Measurements from ENCODE around the gene VPS26C.
A peak's percentile ranks its signal among the peaks of the same experiment; 100 is the strongest.
"Not testable (repeated sequence)": the region's sequence is repeated elsewhere in the genome, so short reads cannot be mapped to it uniquely, and the experiment has no call there.

Gene VPS26C

DNA sequence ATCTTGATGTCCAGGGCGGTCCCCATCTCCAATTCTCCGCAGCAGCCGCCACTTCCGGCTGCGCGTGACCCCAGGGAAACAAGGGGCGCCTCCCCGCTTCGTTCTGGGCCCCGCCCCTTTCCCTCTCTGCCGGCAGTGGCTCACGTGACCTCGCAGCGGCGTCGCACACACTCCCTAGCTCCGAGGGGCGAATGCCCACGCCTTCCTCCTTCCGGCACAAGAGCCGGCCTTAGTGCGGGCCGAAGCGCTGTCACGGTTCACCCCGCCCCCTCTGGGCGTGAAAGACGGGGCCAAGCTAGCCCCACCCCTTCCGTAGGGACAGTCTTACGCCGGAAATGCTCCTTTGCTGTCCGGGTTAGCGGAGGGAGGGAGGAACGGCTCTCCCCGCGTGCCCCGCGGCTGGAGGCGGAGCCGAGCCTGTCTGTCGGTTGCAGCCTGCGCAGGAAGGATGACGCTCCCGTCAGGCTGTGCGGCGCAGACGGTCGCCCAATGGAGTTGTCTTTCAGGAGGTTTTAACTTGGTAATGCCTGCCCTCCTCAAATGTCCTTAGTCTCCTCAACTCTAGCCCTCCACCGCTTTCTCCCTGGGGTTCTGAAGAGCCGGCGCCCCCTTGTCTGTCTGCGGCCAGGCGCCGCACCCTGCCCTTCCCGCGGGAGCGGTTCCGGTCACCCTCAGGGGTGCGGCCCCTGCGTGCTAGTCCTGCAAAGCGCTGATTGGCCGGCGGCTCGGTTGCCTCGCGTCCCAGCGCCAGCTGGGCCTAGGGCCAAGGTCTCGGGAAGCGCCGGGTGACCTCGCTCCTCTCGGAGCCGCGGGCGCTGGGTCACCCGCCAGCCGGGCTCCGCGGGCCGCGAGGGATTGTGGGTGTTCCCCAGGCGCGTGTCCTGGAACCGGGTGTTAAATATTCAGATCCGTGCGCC, at the start of gene VPS26C:
Gene VPS26C (minus strand): TSS at position 66 of the 917 bp plus-strand sequence. CDS start 40 bp downstream, at position 26.
- DNase-seq: peak; percentile 100

DNA sequence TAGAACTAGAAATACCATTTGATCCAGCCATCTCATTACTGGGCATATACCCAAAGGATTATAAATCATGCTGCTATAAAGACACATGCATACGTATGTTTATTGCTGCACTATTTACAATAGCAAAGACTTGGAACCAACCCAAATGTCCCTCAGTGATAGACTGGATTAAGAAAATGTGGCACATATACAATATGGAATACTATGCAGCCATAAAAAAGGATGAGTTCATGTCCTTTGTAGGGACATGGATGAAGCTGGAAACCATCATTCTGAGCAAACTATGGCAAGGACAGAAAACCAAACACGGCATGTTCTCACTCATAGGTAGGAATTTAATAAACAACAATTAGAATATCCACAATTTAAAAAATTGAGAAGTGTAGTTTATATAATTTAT, 48.9 kb upstream of the VPS26C start:
- not testable (repeated sequence) for DNase-seq

DNA sequence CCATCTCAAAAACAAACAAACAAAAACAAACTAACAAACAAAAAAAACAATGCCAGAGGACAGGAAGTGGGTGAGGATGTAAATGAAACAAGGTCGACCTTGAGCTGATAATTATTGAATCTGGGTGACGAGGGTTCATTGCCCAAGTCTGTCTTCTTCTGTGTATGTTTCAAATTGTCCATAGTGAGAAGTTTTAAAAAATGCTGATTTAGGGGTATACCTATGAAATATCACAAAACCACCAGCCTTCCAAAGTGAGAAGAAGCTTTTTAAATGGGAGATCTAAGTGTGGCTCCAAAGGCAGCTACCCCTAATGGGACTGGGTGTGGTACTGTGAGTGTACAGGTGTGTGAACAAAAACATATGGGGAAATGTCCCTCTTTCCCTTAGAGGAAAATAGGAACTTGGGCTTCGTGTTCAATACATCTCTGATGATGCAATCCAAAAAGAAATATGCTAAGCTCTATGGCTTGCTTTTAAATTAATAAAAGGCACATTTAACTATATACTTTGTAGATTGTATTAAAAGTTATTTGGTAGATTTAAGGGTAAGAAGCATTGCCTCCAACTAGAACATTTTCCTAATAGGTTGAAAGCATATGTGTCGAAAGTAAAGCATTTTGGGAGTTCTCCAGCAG, 33.1 kb upstream of the VPS26C start:
- DNase-seq: no peak

DNA sequence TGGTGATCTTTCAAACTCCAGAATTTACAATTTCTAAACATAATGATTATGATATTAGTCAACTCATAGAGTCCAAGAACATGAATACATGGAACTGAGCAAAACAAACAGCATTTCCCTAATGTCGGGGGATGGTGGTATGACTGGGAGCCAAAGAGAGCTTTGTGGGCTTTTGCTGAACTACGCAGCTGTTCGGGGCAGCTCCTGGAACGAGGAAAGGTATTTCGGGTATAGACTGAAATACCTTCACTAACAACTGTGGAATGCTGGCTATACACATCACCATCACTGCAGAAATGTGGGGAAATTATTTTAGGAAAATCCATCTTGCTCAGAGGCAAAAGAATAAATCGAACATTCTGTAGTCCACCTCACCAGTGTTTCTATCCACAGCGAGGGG, 30.2 kb upstream of the VPS26C start:
- DNase-seq: no peak

DNA sequence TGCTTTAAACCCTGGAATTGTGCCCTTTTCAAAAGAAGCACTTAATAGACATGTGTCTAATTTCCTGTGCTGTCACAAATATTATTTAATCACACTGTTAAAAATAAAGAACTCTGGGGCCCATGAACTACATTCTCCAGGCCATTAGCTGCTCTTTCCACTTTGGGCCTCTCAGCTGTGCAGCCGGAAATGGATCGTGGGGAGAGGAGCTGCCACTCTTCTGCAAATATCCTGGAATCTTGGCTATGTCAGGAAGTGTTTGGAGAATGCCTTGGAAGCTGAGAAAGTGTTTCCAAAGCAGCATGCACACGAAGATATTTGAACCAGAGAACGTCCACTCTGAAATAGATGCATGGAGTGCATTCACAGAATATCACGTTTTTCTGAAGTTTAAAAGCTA, 27.5 kb upstream of the VPS26C start:
- DNase-seq: no peak

DNA sequence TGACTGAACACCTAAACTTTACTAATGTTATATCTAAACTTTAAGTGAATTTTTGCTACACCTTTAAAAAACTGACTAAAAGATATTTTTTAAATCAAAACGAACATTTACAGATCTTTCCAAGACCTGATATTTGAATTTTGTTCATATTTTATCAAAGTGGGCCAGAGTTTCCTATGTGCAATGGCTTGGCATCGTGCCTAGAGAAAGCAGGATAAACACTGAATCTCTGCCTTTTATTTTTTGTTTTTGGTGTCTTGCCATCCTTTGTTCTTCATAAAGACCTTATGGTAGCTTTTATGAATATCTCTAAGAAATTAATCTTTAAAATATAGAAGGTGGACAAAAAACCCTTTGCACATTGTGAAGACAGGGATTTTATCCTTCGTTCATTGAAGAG, 25.8 kb upstream of the VPS26C start:
- DNase-seq: no peak

DNA sequence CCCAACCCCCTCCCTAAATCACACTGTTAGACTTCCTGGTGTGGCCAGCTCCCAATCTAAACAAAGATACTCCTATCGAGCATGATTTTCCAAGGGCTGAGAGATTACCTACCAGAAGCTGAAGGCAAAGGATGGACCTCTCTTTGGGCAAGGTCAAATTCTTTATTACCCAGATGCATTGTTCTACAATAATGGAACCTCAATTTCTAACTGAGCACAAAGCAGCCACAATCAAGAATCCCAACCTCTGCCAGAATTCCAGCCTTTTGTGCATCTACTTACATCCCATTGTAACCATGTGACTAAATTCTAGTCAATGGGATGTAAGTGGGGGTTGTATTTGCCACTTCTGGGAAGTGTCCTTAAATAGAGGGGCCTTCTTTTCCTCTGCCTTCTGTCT, 24.9 kb upstream of the VPS26C start:
- no peak for DNase-seq

DNA sequence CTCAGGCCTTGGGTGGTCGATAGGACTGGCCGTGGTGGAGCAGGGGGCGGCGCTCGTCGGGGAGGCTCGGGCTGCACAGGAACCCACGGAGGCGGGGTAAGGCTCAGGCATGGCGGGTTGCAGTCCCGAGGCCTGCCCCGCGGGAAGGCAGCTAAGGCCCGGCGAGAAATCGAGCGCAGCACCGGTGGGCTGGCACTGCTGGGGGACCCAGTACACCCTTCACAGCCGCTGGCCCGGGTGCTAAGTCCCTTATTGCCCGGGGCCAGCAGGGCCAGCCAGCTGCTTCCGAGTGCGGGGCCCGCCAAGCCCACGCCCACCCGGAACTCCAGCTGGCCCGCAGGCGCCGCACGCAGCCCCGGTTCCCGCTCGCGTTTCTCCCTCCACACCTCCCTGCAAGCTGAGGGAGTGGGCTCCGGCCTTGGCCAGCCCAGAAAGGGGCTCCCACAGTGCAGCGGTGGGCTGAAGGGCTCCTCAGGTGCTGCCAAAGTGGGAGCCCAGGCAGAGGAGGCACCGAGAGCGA, 16.1 kb upstream of the VPS26C start:
- DNase-seq: not testable (repeated sequence)

DNA sequence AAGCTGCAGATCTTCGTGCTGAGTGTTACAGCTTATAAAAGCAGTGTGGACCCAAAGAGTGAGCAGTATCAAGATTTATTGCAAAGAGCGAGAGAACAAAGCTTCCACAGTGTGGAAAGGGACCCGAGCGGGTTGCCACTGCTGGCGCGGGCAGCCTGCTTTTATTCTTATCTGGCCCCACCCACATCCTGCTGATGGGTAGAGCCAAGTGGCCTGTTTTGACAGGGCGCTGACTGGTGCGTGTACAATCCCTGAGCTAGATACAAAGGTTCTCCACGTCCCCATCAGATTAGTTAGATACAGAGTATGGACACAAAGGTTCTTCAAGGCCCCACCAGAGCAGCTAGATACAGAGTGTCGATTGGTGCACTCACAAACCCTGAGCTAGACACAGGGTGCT, 15.5 kb upstream of the VPS26C start:
- DNase-seq: not testable (repeated sequence)

DNA sequence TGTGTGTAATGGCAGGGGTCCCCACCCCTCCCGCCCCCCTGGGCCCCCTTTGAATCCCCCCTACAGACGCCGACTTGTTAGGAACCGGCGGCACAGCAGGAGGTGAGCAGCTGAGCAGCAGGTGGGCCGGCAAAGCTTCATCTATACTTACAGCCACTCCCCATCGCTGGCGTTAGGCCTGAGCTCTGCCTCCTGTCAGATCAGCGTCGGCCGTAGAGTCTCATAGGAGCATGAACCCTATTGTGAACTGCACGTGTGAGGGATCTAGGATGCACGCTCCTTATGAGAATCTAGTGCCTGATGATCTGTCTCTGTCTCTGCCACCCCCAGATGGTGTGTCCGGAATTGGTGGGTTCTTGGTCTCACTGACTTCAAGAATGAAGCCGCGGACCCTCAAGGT, 14.9 kb upstream of the VPS26C start:
- DNase-seq: peak; percentile 58

DNA sequence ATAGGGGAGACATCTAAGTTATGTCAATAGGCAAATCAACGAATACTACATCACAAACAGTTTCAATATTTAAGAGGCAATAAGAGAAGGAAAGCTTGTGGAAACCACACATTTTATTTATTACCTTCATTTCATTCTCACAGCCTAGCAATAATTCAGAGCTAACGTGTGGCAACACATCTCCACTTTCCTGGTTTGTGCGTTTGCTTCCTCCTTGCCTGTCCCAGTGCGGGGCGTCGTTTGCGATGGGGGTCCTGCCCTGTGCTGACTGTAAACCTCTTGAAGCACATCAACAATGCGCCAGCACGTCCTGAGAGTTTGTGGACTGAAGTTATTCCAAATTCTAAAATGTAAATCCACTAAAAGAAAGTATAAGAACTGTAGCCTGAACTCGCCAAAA, 14.4 kb upstream of the VPS26C start:
- DNase-seq: no peak

DNA sequence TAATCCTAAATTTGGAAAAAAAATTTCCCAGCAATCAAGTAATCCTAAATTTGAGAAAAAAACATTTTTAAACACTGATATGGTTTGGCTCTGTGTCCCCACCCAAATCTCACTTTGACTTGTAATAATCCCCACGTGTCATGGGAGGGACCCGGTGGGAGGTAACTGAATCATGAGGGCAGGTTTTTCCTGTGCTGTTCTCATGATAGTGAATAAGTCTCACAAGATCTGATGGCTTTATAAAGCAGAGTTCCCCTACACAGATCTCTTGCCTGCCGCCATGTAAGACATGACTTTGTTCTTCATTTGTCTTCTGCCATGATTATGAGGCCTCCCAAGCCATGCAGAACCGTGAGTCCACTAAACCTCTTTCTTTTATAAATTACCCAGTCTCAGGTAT, 12.1 kb upstream of the VPS26C start:
- DNase-seq: not testable (repeated sequence)

DNA sequence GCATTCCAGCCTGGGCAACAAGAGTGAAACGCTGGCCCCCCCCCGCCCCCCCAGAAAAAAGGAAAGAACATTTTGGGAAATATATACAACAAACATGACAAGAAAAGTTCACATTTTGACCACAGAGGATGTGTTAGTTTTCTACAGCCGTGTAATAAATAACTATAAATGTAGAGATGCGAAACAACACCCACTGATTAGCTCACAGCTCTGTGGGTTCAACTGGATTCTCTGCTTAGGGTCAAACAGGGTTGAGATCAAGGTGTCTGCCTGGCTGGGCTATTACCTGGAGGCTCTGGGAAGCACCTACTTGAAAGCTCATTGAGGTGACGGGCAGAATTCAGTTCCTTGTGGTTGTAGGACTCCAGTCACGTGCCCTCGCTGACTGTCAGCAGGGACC, 11.1 kb upstream of the VPS26C start:
- no peak for DNase-seq

DNA sequence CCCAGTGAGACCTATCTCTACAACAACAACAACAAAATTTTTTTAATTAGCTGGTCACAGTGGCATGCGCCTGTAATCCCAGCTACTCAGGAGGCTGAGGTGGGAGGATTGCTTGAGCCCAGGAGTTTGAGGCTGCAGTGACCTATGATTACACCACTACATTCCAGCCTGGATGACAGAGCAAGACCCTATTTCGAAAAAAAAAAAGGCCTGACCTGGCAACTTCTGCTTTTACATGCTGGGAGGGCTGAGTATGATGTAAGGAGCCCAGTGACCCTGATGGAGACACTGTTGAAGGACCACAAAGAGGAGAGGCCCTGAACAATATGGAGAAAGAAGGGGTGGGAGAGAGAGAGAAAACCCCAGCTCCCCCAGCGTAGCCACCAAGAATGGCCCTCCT, 9.2 kb upstream of the VPS26C start:
- no peak for DNase-seq

DNA sequence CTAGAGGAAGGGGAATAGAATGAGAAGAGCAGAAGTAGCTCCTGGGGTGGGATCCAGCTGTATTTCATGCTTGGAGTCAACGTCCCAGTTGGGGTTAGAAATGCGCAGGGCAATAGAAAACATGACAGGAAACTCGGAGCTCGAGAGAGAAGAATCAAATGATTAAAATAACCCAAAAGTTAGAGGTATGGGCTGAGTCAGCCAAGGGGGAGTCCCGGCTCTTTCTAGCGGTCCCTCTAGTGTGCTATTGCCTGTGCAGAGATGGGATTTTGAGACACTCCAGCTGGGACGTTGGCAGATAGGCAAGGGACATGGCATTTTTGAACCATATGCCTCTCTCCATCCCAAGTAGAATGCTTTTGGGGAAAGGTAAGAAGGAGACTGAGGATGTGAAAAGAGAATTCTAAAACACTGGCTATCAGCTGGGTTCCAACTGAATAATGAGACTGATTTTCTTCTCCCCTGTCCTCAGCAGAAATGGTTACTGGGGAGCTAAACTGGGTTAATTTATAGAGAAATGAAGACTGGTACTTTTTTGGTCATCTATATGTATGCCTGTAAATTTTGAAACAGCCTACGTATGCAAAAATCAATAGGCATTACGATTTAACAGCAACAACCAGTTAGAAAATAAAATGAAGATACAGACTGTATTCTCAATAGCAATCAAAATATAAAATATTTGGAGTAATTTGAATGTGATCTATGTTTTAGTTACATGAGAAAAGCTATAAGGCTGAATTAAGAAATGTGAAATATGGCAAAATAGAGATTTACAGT, 7.0 kb upstream of the VPS26C start:
- no peak for DNase-seq

DNA sequence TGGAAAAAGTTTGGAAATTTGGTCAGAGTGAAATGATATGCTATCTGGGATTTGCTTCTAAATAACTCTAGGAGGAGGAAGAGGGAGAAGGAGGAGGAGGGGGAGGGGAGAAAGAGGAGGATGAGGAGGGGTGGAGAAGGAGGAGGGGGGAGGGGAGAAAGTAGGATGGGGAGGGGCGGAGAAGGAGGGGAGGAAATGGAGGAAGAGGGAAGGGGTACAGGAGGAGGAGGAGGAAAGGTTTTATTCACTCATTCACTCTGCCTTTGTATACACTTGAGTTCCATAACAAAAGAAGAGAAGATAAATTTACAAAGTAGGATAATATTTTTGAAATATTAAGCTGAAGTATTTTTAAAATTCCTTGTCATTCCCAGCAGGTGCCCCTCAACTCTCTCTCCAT, 6.3 kb upstream of the VPS26C start:
- no peak for DNase-seq

DNA sequence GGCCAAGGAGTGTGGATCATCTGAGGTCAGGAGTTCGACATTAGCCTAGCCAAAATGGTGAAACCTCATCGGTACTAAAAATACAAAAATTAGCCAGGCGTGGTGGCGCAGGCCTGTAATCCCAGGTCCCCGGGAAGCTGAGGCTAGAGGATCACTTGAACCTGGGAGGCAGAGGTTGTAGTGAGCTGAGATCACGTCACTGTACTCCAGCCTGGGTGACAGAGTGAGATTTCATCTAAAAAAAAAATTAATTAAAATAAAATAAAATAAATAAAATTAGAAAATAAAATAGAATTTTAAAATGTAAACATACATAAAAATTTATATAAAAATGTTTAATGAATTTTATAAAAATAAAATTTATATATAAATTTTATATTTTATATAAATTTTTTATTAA, 5.8 kb upstream of the VPS26C start:
- DNase-seq: no peak

DNA sequence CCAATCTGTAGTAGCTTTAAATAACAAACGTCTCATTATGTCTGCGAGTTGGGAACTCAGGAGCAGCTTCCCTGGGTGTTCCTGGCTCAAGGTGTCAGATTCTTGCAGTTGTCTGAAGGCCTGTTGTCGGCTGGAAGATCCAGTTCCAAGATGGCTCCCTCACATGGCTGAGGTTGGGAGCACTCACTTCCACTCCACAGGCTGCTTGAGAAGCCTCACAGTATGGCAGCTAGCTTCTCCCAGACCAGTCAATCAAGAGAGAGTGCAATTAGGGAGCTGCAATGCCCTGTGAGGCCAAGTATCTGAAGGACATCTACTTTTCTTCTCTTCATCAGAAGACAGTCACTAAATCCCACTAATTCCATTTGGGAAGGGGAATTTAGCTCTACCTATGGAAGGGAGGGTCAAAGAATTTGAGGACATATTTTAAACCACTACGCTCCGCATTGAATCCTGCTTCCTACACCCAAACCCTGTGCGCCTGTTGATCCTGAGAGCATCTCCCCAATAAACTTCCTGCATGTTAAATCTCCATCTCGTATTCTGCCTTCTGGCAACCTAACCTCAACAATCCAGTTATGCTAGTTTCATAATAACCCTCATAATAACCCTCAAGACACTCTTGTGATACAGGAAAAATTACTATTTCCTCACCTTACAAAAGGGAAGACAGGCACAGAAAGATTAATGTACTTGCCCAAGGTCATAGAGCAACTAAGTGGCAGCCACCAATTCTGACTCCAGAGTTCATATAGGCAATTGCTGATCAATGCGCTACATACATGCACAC, 3.6 kb upstream of the VPS26C start:
- DNase-seq: no peak

DNA sequence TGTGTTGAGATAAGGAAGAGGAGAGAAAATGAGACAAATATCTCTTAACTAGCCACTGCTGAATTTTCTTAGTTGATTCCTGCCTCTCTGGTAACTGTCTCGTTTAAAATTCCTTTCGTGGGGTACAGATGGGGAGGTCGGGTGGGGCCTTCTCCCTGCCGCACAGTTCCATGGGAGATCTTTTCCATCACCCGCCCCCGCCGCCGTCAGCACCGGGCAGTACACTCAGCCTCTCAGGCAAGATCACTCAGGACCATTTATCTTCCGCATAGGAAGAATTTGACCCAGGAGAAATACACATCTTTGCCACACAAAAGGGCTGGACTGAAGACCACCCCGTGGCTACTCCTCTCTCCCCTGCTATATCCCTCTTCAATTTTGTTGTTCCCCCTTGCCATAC, 2.3 kb upstream of the VPS26C start:
- DNase-seq: no peak

DNA sequence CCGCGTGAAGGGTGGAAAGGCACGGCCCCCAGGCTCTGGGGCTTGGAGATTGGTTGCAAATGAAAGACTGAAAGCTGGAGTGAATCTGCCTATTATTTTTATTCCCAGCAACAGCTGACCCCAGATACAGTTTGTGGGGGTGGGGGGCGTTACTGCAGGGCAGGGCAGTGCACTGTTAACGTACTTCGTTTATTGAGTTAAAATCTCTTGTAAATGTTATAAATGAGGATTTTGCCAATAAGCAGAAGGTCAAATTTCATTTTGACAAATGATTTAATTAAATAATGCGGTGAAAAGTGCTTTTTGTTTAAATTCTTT, 1.0 kb upstream of the VPS26C start:
- DNase-seq: no peak

DNA sequence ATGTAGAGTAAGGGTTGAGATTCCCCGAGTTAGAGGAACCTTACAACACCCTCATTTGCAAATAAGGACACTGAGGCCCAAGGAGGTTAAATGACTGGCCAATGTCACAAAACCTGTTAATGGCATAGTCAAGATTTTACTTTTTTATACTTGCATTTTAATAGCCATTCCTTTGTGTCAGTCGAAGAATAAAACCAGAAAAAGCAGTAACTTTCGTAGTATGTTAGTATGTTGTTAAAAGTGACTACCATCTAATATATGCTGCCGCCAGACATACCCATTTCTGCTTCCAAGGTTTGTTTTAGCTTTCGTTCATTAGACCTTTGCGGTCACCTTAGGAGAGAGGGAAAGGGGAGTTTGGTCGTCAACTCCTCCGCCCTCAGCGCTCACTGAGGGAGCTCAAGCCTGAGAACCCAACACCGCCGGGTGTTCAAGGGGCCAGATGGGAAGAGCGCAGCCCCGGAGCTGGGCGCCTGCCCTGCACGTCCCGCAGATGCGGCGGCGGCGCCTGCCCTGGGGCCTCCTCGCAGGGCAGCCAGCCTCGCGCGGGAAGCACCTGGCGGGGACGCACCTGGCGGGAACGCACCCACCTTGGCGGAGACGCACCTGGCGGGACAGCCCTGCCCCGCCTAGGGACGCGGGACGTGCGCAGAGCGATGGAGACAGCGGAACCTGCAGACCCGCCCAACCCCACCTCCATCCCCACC, 466 bp downstream of the VPS26C start:
- peak; percentile 93 for DNase-seq

DNA sequence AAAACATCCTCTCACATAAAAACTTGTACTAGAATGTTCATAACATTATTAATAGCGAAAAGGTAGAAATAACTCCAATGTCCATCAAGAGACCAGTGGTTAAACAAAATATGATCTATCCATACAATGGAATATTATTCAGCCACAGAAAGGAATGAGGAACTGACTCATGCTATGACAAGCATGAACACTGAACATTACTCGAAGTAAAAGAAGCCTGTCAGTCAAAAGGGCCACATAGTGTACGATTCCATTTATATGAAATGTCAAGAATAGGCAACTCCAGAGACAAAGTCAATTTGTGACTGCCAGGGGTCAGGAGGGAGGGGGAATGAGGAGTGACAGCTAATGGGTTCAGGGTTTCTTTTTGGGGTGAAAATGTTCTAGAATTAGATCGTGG, 2.3 kb downstream of the VPS26C start:
- no peak for DNase-seq

Measured in NCI-H345 (cell line).